ENCODE results near the gene TIGD1.
"Not testable (repeated sequence)": the region's sequence is repeated elsewhere in the genome, so short reads cannot be mapped to it uniquely, and the experiment has no call there.

TIGD1 gene

GRCh38 chr2:232538671-232539070 is 11.7 kb downstream of the TIGD1 start:
- no peak for DNase-seq

DNA sequence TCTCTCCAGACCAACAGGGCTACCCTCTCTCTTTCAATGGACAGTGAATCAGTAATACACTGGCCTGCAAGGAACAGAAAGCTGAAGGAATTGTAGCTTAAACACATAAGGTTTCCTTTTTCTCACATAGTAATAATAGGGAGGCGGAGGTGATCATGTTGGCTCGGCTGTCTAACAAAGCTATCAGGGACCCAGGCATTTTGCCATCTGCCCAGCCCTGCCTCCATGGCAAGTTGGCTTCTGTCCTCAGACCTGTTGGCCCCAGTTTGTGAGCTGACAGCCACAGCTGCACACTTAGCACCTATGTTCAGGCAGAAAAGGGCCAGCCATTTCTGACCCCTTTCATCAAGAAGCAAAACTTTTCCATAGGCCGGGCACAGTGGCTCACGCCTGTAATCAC is 12.9 kb downstream of the TIGD1 start:
- DNase-seq = no peak

DNA sequence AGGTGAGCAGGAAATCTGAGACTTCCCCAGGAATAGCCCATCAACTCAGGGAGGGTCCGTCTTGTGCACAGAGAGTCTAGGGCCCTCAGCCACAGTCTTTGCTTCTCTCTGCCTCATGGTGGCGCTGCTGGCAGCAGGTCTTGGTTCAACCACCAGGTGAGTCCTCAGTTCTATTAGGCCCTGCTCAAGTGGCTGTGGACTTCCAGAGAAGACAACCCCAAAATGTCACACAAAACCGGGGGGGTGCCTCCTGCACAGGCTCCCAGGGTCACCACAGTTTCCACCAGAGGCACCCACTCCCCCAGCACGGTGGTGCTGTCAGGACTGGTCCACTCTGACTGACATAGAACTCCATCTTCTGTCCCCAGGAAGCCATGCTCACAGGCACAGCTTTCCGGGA is 13.3 kb downstream of the TIGD1 start:
- no peak for DNase-seq

DNA sequence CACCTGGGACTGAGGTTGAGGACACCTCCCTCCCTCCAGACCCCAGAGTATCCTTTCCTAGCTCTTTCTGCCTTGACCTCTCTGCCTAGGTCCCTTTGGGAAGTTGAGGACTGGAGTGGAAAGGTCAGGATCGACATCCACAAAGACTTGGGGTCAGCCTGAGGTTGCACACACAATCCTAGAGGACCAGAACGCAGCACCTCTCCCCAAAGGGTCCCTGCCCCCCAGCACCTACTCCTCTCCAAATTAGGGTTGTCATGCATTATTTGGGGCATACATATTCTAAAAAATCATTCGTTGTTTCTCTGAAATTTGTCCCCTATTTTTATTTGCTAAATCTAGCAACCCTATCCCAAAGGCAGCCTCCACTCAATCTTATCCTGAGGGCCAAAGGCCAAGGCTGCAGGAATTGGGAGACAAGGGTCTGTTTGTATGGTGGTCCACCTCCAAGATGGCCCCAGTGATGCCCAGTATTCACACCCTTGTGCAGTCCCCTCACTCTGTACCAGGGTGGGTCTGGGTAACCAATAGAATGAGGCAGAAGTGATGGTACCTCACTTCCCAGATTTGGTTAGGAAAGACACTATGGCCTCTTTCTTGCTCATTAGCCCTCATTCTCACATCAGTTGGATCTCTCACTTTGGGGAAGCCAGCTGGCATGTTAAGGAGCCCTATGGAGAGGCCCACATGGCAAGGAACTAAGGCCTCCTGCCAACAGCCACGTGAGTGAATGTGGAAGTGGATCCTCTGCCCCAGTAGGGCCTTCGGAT is 14.4 kb downstream of the TIGD1 start:
- DNase-seq = no peak

DNA sequence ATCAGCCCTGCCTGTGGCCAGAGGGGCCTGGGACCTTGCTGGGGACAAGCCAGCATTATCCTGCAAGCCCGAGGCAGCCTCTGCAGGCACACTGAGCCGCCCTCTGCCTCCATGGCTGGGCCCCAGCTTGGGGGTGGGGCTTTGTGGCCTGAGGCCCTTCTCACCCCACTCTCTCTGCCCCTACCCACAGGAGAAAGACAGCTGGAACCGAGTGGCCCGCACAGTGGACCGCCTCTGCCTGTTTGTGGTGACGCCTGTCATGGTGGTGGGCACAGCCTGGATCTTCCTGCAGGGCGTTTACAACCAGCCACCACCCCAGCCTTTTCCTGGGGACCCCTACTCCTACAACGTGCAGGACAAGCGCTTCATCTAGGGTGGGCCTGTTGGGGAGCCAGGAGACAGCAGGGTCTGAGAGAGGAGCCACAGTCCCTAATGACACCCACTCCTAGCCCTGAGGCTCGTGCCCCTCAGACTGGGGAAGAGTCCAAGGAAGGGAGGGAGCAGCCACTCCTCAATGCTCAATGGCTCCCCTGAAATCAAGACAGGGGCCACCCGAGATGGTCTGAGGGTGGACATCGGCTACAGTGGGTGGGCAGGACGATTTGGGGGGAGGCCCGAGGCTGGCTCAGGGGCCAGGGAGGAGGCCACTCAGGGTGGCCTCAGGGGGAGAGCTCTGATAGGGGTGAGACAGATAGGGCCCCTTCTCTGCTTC is 15.3 kb downstream of the TIGD1 start:
- DNase-seq = no peak

DNA sequence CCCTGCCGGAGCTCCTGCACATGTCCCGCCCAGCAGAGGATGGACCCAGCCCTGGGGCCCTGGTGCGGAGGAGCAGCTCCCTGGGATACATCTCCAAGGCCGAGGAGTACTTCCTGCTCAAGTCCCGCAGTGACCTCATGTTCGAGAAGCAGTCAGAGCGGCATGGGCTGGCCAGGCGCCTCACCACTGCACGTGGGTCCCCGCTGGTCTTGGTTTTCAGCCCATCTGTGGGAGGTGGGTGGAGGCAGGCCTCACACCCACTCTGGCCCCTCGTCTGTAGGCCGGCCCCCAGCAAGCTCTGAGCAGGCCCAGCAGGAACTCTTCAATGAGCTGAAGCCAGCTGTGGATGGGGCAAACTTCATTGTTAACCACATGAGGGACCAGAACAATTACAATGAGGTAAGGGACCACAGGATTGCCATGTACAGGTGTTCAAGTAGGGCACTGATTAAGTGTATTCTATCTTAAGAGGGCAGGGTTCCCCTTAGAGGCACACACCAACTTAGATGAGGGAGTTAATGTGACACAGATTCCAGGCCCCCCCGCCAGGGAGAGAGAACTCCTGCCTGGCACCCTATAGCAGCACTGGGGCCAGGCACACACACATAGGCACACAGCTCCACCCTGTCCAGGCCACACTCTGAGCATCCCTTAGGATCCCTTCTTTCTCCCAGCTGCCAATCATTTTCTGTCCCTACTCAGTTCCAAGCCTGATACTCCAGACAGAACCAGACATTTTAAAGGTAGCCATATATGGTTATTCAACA is 16.2 kb downstream of the TIGD1 start:
- DNase-seq = no peak

DNA sequence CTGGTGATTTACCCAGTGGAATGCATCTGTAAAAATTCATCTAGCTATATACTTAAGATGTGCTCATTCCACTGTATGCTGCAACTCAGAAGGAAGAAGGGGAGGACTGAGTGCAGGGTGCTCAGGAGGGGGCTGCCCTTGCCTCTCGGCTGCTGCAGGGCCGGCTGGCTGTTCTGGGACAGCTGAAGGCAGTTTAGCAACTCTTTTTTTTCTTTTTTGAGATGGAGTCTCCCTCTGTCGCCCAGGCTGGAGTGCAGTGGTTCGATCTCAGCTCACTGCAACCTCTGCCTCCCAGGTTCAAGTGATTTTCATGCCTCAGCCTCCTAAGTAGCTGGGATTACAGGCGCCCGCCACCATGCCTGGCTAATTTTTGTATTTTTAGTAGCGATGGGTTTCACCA is 17.5 kb downstream of the TIGD1 start:
- DNase-seq = not testable (repeated sequence)

DNA sequence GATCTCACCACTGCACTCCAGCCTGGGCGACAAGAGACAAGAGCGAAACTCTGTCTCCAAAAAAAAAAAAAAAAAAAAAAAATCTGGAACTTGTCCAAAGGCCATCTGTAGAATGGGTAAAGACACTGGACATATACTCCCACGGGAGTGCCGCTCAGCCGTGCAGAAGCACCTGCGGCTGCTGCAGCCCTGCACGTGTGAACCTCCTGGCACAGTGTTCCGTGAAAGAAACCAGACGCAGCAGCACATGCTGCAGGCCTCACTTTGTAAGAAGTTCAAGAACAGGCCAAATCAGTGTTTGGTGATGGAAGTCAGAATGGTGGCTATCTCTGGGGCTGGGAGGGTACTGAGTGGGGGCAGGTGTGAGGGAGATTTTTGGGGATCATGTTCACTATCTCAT is 17.9 kb downstream of the TIGD1 start:
- DNase-seq = no peak

GRCh38 chr2:232530626-232531260 is 19.6 kb downstream of the TIGD1 start:
- DNase-seq = no peak

- DNase-seq = no peak
These were observed 20.4 kb downstream of the TIGD1 start for GRCh38 chr2:232529806-232530547.

DNA sequence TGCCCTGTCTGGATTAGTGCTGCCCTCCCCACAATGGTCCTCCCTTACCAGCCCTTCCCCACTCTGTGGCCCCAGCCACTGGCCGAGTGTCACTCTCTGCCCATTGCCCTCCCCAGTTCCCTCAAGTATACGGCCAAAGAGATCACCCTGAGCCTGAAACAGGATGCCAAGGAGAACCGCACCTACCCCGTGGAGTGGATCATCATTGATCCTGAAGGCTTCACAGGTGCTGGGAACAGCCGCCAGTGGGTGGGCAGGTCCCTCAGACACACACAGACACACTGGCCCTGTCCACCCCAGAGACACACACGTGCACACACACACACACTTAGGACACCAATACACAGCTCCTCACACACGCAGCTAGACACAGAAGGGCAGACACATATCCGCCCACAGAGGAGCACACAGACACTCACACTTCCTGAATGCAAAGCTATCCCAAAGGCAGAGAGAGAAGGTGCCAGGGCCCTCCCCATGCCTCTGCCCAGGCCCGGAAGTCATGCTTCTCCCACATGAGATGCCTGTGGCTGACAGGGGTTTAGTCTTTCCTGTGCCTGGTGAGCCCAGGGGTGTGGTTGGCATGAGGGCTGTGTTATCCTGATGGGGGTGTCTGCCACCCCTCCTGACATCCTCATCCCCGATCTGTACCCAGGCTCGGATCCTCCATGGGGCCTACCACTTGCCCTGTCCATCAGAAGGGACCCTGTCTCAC is 21.5 kb downstream of the TIGD1 start:
- DNase-seq = no peak

- DNase-seq = no peak
These were observed 22.4 kb downstream of the TIGD1 start for GRCh38 chr2:232527905-232528470.

DNA sequence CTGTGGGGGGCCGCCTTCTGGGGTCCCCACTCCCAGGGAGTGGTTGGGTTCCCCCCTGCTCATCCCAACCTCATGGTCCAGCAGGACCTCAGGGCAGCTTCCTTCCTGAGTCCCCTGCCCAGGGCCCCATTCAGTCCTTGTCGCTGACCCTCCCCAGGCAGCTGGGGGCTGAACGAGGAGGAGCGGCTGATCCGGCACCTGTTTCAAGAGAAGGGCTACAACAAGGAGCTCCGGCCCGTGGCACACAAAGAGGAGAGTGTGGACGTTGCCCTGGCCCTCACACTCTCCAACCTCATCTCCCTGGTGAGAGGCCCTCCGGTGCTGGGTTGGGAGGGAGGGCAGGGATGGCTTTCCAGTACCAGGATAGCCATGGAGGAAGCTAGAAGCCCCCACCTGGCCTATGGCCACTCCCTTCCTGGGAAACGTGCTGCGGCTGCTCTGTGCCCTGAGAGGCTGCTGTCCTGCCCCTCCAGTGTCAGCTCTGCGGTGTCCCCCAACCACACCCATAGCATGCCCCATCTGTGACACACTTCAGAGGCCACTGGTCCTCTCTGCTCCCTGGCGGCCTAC is 23.9 kb downstream of the TIGD1 start:
- no peak for DNase-seq

- peak; percentile 82 for DNase-seq
These were observed 24.5 kb downstream of the TIGD1 start, which contains the start of gene CHRND for GRCh38 chr2:232525791-232526371. TSS of gene CHRND (plus strand) at chr2:232526160. CDS start at chr2:232526216, 56 bp downstream.

- no peak for DNase-seq
These were observed 25.2 kb downstream of the TIGD1 start for GRCh38 chr2:232525199-232525598.

DNA sequence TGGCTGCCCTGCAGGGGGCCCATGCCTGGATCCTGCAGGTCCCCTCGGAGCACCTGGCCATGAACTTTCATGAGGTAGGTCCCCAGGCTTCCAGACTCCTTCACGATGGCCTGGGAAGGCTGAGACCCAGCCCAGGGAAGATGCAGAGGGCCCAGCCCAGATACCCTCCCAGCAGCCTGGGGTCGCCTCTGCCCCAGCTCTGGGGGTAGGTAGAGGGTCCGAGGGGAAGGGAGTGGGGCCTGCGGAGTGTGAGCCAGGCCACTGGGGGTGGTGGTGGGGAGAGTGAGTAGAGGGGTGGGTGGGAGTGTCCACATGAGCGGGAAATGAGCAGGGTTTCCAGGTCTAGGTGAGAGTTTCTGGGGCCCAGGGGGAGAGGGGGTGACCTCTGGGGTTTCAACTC is 25.6 kb downstream of the TIGD1 start:
- DNase-seq = no peak

GRCh38 chr2:232523682-232524597 is 26.4 kb downstream of the TIGD1 start:
- peak; percentile 66 for DNase-seq

GRCh38 chr2:232523402-232523681 is 27.0 kb downstream of the TIGD1 start:
- DNase-seq = no peak

DNA sequence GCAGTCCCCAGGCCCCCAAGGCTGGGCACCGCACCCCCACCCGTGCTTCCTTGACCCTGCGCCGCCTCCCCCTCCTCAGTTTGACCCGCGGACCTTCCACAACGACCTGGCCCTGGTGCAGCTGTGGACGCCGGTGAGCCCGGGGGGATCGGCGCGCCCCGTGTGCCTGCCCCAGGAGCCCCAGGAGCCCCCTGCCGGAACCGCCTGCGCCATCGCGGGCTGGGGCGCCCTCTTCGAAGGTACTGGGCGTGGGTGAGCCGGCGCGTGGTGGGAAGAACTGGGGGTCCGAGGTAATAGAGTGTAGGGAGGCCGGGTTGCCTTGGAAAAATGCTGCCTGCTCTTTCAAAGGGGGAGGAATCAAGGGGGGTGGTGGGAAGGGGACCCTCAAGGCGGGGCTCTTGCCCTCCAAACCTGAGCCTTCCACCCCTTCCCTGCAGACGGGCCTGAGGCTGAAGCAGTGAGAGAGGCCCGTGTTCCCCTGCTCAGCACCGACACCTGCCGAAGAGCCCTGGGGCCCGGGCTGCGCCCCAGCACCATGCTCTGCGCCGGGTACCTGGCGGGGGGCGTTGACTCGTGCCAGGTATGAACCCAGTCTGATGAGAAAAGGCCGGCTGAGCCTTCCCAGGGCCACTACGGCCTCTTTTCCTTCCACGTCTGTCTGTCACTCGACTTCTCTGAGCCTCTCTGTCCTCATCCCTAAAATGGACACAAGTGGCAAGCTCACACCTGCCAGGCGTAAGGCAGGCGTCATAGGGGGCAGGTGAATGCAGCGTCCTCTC is 27.5 kb downstream of the TIGD1 start:
- DNase-seq = no peak

All from right forelimb (tissue), 1 donor.